Neural cell (in vitro differentiated cells): Measurements from ENCODE around the gene KRT82. TPM values are rescaled to one million over a fixed set of nuclear protein-coding genes. Genes with fewer than 3 reads are reported as not detected.

Experiments used
- H2AFZ ChIP-seq: fragments of 200-600, 300-800 bp; sonication (generic), shearing (Covaris generic); 2 replicates; pipeline ENCODE4 v1.6.0; 2014; ENCODE audit warnings: low read depth, mild to moderate bottlenecking, antibody characterized with exemption, low read length, moderate library complexity
- H3F3A ChIP-seq: fragments of 200-600 bp; shearing (Covaris generic); 2 replicates; pipeline ENCODE4 v1.6.1; 2016; ENCODE audit warnings: mild to moderate bottlenecking, moderate library complexity, mixed read lengths, antibody characterized with exemption, low read length; ENCODE audit not compliant: insufficient read depth, poor library complexity, severe bottlenecking
- H3K27ac ChIP-seq: fragments of 200-600, 300-800 bp; sonication (generic), shearing (Covaris generic); 2 replicates; pipeline ENCODE4 v1.5.1; 2014; ENCODE audit warnings: mild to moderate bottlenecking, low read length, moderate library complexity
- H3K27me3 ChIP-seq: fragments of 300-800, 200-600 bp; sonication (generic), shearing (Covaris generic); 2 replicates; pipeline ENCODE4 v1.6.0; 2014; ENCODE audit warnings: mild to moderate bottlenecking, low read depth, low read length, moderate library complexity; ENCODE audit not compliant: insufficient read depth
- H3K36me3 ChIP-seq: fragments of 300-800, 200-600 bp; sonication (generic), shearing (Covaris generic); 2 replicates; pipeline ENCODE4 v1.5.1; 2014; ENCODE audit warnings: mild to moderate bottlenecking, antibody characterized with exemption, low read length, moderate library complexity; ENCODE audit not compliant: insufficient read depth
- H3K4me2 ChIP-seq: fragments of 300-800, 200-600 bp; sonication (generic), shearing (Covaris generic); 2 replicates; pipeline ENCODE4 v1.6.0; 2014; ENCODE audit warnings: mild to moderate bottlenecking, low read length
- H3K4me3 ChIP-seq: fragments of 300-800, 200-600 bp; sonication (generic), shearing (Covaris generic); 2 replicates; pipeline ENCODE4 v1.5.1; 2014; ENCODE audit warnings: mild to moderate bottlenecking, low read length, moderate library complexity
- H3K79me2 ChIP-seq: fragments of 200-600 bp; shearing (Covaris generic); replicated peaks from 2 replicates; pipeline ENCODE4 v1.6.0; 2014; ENCODE audit warnings: mild to moderate bottlenecking, low read length, moderate library complexity; ENCODE audit not compliant: insufficient read depth
- H3K9ac ChIP-seq: fragments of 300-800, 200-600 bp; sonication (generic), shearing (Covaris generic); 2 replicates; pipeline ENCODE4 v1.6.1; 2016; ENCODE audit warnings: mild to moderate bottlenecking, low read length, mixed read lengths
- H3K9me2 ChIP-seq: fragments of 200-600 bp; shearing (Covaris generic); 2 replicates; pipeline ENCODE4 v1.6.1; 2016; ENCODE audit warnings: mild to moderate bottlenecking, low read length, mixed read lengths; ENCODE audit not compliant: insufficient read depth
- H3K9me3 ChIP-seq: fragments of 200-600, 300-800 bp; sonication (generic), shearing (Covaris generic); 2 replicates; pipeline ENCODE4 v1.6.1; 2016; ENCODE audit warnings: mild to moderate bottlenecking, mixed run types, low read length, moderate library complexity, mixed read lengths
- H4K20me1 ChIP-seq: fragments of 200-600 bp; shearing (Covaris generic); 2 replicates; pipeline ENCODE4 v1.6.1; 2016; ENCODE audit warnings: mild to moderate bottlenecking, mixed run types; ENCODE audit not compliant: insufficient read depth
- CTCF ChIP-seq: fragments of 450-650 bp; IDR thresholded peaks from 2 replicates; pipeline ENCODE4 v1.5.1; 2014; ENCODE audit warnings: antibody characterized with exemption, mild to moderate bottlenecking, moderate library complexity; ENCODE audit not compliant: poor library complexity, severe bottlenecking
- EP300 ChIP-seq: fragments of 450-650 bp; conservative IDR thresholded peaks from 2 replicates; pipeline ENCODE4 v1.6.1; 2014; ENCODE audit warnings: antibody characterized with exemption, mild to moderate bottlenecking, moderate library complexity; ENCODE audit not compliant: poor library complexity, severe bottlenecking
- EZH2 ChIP-seq: fragments of 200-600, 300-800 bp; shearing (Covaris generic), sonication (generic); IDR thresholded peaks from 2 replicates; pipeline ENCODE4 v1.6.1; 2014; ENCODE audit warnings: antibody characterized with exemption, low read length, borderline replicate concordance, mild to moderate bottlenecking; ENCODE audit not compliant: insufficient read depth, poor library complexity, severe bottlenecking
- MXI1 ChIP-seq: fragments of 450-650 bp; conservative IDR thresholded peaks from 2 replicates; pipeline ENCODE4 v1.6.1; 2014; ENCODE audit warnings: antibody characterized with exemption, mild to moderate bottlenecking; ENCODE audit not compliant: poor library complexity, severe bottlenecking
- POLR2AphosphoS5 ChIP-seq: IDR thresholded peaks from 2 replicates; pipeline ENCODE4 v1.6.1; 2012
- RAD21 ChIP-seq: fragments of 450-650 bp; conservative IDR thresholded peaks from 2 replicates; pipeline ENCODE4 v1.6.1; 2014; ENCODE audit warnings: antibody characterized with exemption, mild to moderate bottlenecking, moderate library complexity
- SMC3 ChIP-seq: fragments of 450-650 bp; conservative IDR thresholded peaks from 2 replicates; pipeline ENCODE4 v1.6.1; 2014; ENCODE audit warnings: antibody characterized with exemption, mild to moderate bottlenecking, moderate library complexity; ENCODE audit not compliant: poor library complexity
- TAF1 ChIP-seq: IDR thresholded peaks from 2 replicates; pipeline ENCODE4 v1.6.1; 2012; ENCODE audit warnings: low read depth
- polyA plus RNA-seq: library from polyadenylated mRNA; depleted of rRNA; stranded (reverse); fragments of >200 nt; gene quantifications from 2 replicates; pipeline ENCODE4 v1.2.3, GENCODE V29; 2014
- TF ChIP-seq, protein P1 (sequence below): IDR thresholded peaks from 2 replicates; pipeline ENCODE4 v1.6.1; 2012; ENCODE audit warnings: borderline replicate concordance

Gene KRT82
- polyA plus RNA-seq, 1 donor from 2014 or later = not detected

- no peak overlapping the region for H3K4me3 ChIP-seq
- no peak overlapping the region for H3K27ac ChIP-seq
- H3K79me2 ChIP-seq = no peaks in the 10 kb centered on the region
- no peaks in the 10 kb centered on the region for H3K9me3 ChIP-seq
- H4K20me1 ChIP-seq = no peaks in the 10 kb centered on the region
- H3K9me2 ChIP-seq = no peaks in the 10 kb centered on the region
- H3K36me3 ChIP-seq = no peaks in the 10 kb centered on the region
- TF ChIP-seq, protein P1, sequence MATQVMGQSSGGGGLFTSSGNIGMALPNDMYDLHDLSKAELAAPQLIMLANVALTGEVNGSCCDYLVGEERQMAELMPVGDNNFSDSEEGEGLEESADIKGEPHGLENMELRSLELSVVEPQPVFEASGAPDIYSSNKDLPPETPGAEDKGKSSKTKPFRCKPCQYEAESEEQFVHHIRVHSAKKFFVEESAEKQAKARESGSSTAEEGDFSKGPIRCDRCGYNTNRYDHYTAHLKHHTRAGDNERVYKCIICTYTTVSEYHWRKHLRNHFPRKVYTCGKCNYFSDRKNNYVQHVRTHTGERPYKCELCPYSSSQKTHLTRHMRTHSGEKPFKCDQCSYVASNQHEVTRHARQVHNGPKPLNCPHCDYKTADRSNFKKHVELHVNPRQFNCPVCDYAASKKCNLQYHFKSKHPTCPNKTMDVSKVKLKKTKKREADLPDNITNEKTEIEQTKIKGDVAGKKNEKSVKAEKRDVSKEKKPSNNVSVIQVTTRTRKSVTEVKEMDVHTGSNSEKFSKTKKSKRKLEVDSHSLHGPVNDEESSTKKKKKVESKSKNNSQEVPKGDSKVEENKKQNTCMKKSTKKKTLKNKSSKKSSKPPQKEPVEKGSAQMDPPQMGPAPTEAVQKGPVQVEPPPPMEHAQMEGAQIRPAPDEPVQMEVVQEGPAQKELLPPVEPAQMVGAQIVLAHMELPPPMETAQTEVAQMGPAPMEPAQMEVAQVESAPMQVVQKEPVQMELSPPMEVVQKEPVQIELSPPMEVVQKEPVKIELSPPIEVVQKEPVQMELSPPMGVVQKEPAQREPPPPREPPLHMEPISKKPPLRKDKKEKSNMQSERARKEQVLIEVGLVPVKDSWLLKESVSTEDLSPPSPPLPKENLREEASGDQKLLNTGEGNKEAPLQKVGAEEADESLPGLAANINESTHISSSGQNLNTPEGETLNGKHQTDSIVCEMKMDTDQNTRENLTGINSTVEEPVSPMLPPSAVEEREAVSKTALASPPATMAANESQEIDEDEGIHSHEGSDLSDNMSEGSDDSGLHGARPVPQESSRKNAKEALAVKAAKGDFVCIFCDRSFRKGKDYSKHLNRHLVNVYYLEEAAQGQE = no peak
- TF ChIP-seq SMC3 (no peak), TAF1 (no peak), POLR2AphosphoS5 (no peak), MXI1 (no peak), CTCF (no peak), EP300 (no peak), RAD21 (no peak), EZH2 (no peak)
- H2AFZ ChIP-seq = no peak overlapping the region
- H3F3A ChIP-seq = no peaks in the 10 kb centered on the region
- H3K4me2 ChIP-seq = no peak overlapping the region
- H3K9ac ChIP-seq = no peak overlapping the region
- no peaks in the 10 kb centered on the region for H3K27me3 ChIP-seq
Measured at GRCh38 chr12:52439845-52440244, 33.7 kb upstream of the KRT82 start.

- Histone ChIP-seq H3K36me3 (no peaks in the 10 kb centered on the region), H3K27me3 (no peaks in the 10 kb centered on the region)
Measured at GRCh38 chr12:52439420-52439819, 33.3 kb upstream of the KRT82 start.

More at GRCh38 chr12:52439420-52439819, 33.3 kb upstream of the KRT82 start:
- no peak overlapping the region for H3K9ac ChIP-seq
- no peak overlapping the region for H3K27ac ChIP-seq
- H3F3A ChIP-seq = no peaks in the 10 kb centered on the region
- no peak overlapping the region for H3K4me3 ChIP-seq
- no peak overlapping the region for H3K4me2 ChIP-seq
- H3K9me3 ChIP-seq = no peaks in the 10 kb centered on the region
- H4K20me1 ChIP-seq = no peaks in the 10 kb centered on the region
- no peaks in the 10 kb centered on the region for H3K79me2 ChIP-seq
- TF ChIP-seq EZH2 = no peak
- TF ChIP-seq MXI1 = no peak
- TF ChIP-seq CTCF = no peak
- TF ChIP-seq, protein P1 = no peak
- TF ChIP-seq TAF1 = no peak
- no peak for TF ChIP-seq POLR2AphosphoS5
- TF ChIP-seq SMC3 = no peak
- TF ChIP-seq RAD21 = no peak
- no peak for TF ChIP-seq EP300
- no peak overlapping the region for H2AFZ ChIP-seq
- H3K9me2 ChIP-seq = no peaks in the 10 kb centered on the region
